Skeletal muscle tissue (tissue), 4 donors: Measurements from ENCODE around the gene DPP6. TPM values are rescaled to one million over a fixed set of nuclear protein-coding genes. Genes with fewer than 3 reads are reported as not detected.

ENCODE experiments used
- H3K27ac ChIP-seq: one replicate; pipeline ENCODE4 v1.7.0; 2013; ENCODE audit warnings: mild to moderate bottlenecking, low read depth, low read length, inconsistent platforms
- H3K27me3 ChIP-seq, 3 donors: one replicate each; pipeline ENCODE4 v1.7.0; 2013; ENCODE audit warnings: low read length in 3 of 3; ENCODE audit not compliant: control insufficient read depth in 3 of 3, insufficient read depth in 3 of 3
- H3K36me3 ChIP-seq, 3 donors: one replicate each; pipeline ENCODE4 v1.7.0; 2013; ENCODE audit warnings: low read length in 3 of 3; ENCODE audit not compliant: control insufficient read depth in 3 of 3, insufficient read depth in 3 of 3
- H3K4me1 ChIP-seq, 3 donors: one replicate each; pipeline ENCODE4 v1.7.0; 2013; ENCODE audit warnings: low read length in 3 of 3, mild to moderate bottlenecking in 3 of 3; ENCODE audit not compliant: control insufficient read depth in 3 of 3, insufficient read depth in 3 of 3
- H3K4me3 ChIP-seq, 3 donors: one replicate each; pipeline ENCODE4 v1.7.0; 2013; ENCODE audit warnings: low read length in 3 of 3
- H3K9ac ChIP-seq, 3 donors: one replicate each; pipeline ENCODE4 v1.7.0; 2013; ENCODE audit warnings: low read length in 3 of 3, mild to moderate bottlenecking in 3 of 3, moderate library complexity in 2 of 3, low read depth in 1 of 3
- H3K9me3 ChIP-seq, 3 donors: one replicate each; pipeline ENCODE4 v1.7.0; 2013; ENCODE audit warnings: low read length in 3 of 3; ENCODE audit not compliant: control insufficient read depth in 3 of 3
- total RNA-seq: library from RNA; depleted of rRNA; stranded (reverse); fragments of >200 nt; gene quantifications from one replicate; pipeline ENCODE4 v1.2.3, GENCODE V29; 2014
- donor health status: Osteomylitis.

The DPP6 gene
- total RNA-seq, 1 donor from 2014 or later: 4.2 TPM

DNA sequence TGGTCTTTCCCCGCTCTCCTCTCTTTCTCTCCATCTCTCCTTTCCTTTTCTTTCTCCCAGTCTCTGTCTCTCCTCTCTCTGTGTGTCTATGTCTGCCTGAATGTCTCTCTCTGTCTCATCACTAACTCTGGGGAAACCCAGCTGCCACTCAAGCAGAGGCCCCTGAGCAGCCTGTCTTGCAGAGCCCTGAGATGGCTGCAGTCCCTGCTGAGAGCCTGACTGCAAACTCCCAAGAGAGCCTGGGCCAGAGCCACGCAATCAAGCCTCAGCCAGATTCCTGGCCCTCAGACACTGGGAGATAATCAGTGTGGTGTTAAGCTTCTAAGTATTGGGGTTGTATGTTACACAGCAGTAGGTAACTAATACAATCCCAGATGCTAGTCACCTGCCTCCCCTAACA is 859.2 kb downstream of the DPP6 start:
- peaks cover 26 to 32% (median 29%) of the 10 kb centered on the region in 3 donors for H3K27me3 ChIP-seq

DNA sequence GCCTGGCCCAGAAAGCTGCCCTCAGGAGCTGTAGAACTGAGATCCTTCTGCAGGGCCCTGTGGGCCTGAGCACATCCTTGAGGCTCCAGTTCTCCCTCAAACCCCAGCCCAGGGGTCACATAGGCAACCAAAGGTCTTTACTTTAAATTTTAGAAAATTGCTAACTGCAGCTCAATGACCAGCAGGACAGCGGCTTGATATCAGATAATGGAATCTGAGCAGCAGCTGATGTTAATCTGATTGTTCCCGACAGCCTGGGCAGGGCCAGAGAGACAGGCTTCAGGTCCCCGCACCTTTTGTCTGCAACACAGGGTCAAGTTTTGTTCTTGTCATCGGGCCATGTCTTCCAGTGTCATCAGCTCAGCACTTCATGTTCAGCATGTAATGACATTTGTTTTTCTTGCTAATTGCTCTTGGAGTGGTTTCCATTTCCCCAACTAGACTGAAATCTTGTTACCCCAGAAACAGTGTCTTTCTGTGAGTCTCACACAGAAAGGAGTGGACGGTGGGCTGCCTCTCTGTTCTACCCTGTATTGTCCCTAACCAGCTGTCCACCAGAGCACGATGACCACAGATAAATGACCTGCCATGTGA is 859.8 kb downstream of the DPP6 start:
- H3K4me1 ChIP-seq: peaks cover 0 to 4% (median 2%) of the 10 kb centered on the region in 3 donors
- no peak overlapping the region for H3K9ac ChIP-seq
- H3K4me3 ChIP-seq: no peak overlapping the region
- peaks cover 0 to 5% (median 4%) of the 10 kb centered on the region in 3 donors for H3K9me3 ChIP-seq
- peaks cover 31 to 35% (median 32%) of the 10 kb centered on the region in 3 donors for H3K27me3 ChIP-seq
- no peaks in the 10 kb centered on the region for H3K36me3 ChIP-seq
- no peak overlapping the region for H3K27ac ChIP-seq

More for the DNA sequence above, 859.2 kb downstream of the DPP6 start:
- H3K9ac ChIP-seq: no peak overlapping the region
- H3K36me3 ChIP-seq: no peaks in the 10 kb centered on the region
- H3K9me3 ChIP-seq: peaks cover 0 to 5% (median 4%) of the 10 kb centered on the region in 3 donors
- H3K27ac ChIP-seq: no peak overlapping the region
- peaks cover 0 to 4% (median 2%) of the 10 kb centered on the region in 3 donors for H3K4me1 ChIP-seq
- H3K4me3 ChIP-seq: no peak overlapping the region

DNA sequence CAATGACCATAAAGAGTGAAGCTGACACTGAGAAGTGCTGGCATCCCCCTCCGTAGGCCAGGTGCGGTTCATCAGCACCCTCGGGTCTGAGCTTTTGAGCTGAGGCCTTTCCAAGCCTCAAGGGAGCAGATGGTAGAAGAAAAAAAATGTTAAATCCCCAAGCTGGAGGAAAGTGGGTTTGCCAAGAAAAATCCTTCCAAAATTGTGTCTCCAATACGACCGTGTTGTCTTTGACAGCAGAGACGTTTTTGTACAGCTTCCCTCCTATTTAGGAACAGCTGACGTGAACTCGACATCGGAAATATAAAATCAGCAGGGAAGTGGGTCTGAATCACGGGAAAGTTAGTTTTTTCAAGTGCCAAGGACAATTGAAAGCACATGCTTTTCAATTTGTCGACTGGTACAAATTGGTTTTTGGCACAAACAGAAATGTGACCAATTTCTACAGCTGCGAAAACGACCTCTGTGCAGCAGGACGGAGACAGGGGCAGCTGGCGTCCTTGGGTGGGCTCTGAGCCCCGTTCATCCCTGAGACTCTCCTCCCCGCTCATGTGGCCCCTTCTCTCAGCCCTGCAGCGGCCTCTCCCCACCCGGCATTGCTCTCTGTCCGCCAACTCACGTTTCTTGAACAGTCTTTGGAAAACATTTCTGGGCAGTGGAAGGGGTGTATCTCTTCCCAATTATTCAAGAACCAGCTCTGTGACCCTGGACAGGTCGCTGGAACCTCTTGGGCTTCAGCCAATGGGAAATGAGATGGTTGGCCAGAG is 860.9 kb downstream of the DPP6 start:
- no peak overlapping the region for H3K27ac ChIP-seq
- H3K9ac ChIP-seq: no peak overlapping the region
- peaks cover 0 to 4% (median 2%) of the 10 kb centered on the region in 3 donors for H3K4me1 ChIP-seq
- H3K9me3 ChIP-seq: peaks cover 0 to 5% (median 4%) of the 10 kb centered on the region in 3 donors
- H3K27me3 ChIP-seq: peaks cover 27 to 31% (median 31%) of the 10 kb centered on the region in 3 donors
- no peaks in the 10 kb centered on the region for H3K36me3 ChIP-seq
- H3K4me3 ChIP-seq: no peak overlapping the region

DNA sequence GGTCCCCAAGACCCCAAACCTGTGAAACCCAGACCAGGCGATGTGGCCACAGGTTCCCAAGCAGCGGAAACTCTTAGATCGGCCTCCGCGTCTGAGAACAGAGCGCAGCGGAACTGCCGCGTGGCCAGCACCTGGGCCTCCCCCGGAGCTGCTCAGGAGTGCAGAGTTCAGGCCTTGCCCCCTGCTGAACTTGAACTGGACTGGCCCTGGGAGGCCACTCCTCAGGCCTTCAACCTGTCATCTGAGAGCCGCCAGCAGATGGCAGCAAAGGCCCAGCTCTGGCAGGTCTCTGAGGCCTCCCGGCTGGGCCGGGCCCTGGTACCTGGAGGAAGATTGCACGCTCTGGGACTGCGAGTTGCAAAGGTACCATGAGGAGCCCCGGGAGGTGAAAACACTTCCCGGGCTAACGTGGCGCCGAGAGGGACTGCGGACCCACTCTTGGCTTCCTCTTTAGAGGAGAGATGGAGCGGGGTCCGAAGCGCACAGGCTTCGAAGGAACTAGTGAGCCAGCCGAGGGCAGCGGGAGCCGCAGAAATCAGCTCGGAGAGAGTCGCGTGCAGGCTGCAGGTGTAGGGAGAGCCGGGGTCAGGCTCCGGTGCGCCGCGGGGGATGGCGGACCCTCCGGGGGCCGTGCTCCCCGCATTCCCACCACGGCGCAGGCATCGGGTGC is 861.6 kb downstream of the DPP6 start:
- Histone ChIP-seq H3K9ac (peak overlapping the region in 1 of 3 donors; percentile 45), H3K27ac (no peak overlapping the region), H3K27me3 (peaks cover 27 to 31% (median 30%) of the 10 kb centered on the region in 3 donors), H3K4me1 (peaks cover 0 to 4% (median 2%) of the 10 kb centered on the region in 3 donors), H3K9me3 (peaks cover 0 to 5% (median 4%) of the 10 kb centered on the region in 3 donors), H3K36me3 (no peaks in the 10 kb centered on the region), H3K4me3 (peak overlapping the region in 2 of 3 donors; percentile 50 to 56)

DNA sequence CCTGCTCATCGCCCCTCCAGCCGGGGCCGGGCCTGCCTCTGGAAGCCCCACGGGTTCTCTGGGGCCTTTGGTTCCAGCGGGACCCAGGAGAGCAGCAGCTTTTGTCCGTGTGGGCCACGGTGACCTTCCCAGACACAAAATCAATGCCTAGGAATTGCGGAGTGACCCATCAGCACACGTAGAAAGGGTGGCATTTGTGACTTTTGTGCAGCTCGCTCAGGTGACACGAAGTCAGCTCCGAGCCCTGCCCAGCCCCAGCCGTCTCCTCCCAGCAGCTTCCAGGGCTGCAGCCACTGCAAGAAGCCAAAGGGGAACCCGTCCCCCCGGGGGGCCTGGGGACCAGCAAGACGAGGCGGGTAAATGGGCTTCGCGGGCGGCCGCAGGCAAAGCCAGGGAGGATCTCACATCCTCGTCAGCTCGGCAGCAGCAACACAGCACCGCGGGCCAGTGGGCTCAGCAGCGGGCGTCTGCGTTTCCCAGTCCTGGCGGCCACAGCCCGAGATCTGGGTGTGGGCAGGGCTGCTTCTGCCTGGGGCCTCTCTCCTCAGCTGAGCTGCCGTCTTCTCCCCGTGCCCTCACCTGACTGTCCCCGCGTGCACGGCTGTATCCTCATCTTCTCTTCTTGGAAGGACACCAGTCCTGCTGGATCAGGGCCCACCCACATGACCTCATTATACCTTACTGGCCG is 862.3 kb downstream of the DPP6 start:
- Histone ChIP-seq H3K27ac (no peak overlapping the region), H3K9ac (peak overlapping the region in 1 of 3 donors; percentile 16), H3K36me3 (no peaks in the 10 kb centered on the region), H3K4me3 (peak overlapping the region in 1 of 3 donors; percentile 56), H3K27me3 (peaks cover 23 to 28% (median 24%) of the 10 kb centered on the region in 3 donors), H3K9me3 (peaks cover 0 to 5% (median 4%) of the 10 kb centered on the region in 3 donors), H3K4me1 (peaks cover 0 to 4% (median 2%) of the 10 kb centered on the region in 3 donors)

DNA sequence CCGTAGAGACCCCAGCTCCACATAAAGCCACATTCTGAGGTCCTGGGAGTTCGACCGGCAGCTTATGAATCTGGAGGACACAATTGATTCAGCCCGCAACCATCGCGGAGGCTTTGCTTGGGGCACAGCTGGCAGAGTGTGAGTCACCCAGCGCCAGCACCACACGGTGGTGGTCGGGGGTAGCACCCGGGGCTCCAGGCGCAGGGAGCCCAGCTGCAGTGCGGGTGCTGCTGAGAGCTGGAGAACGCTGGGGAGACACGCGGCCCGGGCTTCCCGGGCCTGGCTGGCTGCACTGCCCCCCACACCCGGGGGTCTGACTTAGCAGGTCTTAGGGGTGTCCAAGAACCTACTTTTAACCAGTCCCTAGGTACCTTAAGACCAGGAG is 862.8 kb downstream of the DPP6 start:
- Histone ChIP-seq H3K9me3 (peaks cover 0 to 5% (median 4%) of the 10 kb centered on the region in 3 donors), H3K9ac (no peak overlapping the region), H3K4me3 (no peak overlapping the region), H3K27me3 (peaks cover 19 to 27% (median 24%) of the 10 kb centered on the region in 3 donors), H3K27ac (no peak overlapping the region), H3K36me3 (no peaks in the 10 kb centered on the region), H3K4me1 (peaks cover 0 to 4% (median 2%) of the 10 kb centered on the region in 3 donors)

DNA sequence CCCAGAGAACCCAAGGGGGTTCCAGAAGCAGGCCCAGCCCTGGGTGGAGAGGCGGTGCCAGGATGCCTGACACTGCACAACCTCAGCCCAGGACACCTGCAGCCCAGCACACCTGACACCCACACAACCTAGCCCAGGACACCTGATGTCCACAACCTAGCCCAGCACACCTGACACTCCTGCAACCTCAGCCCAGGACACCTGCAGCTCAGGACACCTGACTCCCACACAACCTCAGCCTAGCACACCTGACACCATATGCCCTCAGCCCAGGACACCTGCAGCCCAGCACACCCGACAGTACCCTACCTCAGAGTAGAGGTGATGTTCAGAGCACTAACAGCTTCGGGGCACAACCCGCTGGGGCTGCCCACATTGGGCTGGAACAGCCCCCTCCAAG is 863.4 kb downstream of the DPP6 start:
- H3K4me3 ChIP-seq: no peak overlapping the region
- peaks cover 0 to 4% (median 2%) of the 10 kb centered on the region in 3 donors for H3K9me3 ChIP-seq
- peaks cover 18 to 27% (median 20%) of the 10 kb centered on the region in 3 donors for H3K27me3 ChIP-seq
- no peak overlapping the region for H3K9ac ChIP-seq
- H3K36me3 ChIP-seq: no peaks in the 10 kb centered on the region
- no peak overlapping the region for H3K27ac ChIP-seq
- peaks cover 0 to 4% (median 2%) of the 10 kb centered on the region in 3 donors for H3K4me1 ChIP-seq

DNA sequence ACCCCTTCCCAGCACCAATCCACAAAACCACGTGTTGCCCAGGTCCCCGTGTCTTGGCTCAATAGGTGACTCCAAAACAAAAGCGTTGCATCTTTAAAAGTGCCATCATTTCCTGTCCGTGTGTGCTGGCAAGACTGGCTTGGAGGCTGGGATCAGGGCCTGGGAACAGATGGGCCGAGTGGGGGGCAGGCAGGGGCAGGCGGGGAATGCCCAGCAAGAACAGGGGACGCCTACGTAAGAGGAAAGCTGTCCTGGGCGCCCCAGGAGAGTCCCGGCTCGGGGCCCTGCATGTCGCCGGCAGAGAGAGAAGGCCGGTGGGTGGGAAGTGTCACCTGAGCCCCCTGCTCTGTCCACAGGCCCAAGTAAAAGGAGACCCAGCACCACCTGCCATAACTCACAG is 864.2 kb downstream of the DPP6 start:
- H3K4me3 ChIP-seq: no peak overlapping the region
- no peak overlapping the region for H3K27ac ChIP-seq
- peaks cover 18 to 27% (median 20%) of the 10 kb centered on the region in 3 donors for H3K27me3 ChIP-seq
- peaks cover 0 to under 1% (median 0%) of the 10 kb centered on the region in 3 donors for H3K9me3 ChIP-seq
- no peak overlapping the region for H3K9ac ChIP-seq
- no peaks in the 10 kb centered on the region for H3K36me3 ChIP-seq
- H3K4me1 ChIP-seq: peaks cover 0 to 4% (median 2%) of the 10 kb centered on the region in 3 donors
